Prostate gland (tissue), 2 donors: ENCODE results near the gene CREG2.

Experiments
- POLR2A ChIP-seq: fragments of 450-650 bp; IDR thresholded peaks from one replicate; pipeline ENCODE4 v1.6.1; 2016; ENCODE audit warnings: antibody characterized with exemption, mild to moderate bottlenecking
- POLR2AphosphoS5 ChIP-seq: sonication (generic); formaldehyde crosslinking; IDR thresholded peaks from one replicate; pipeline ENCODE4 v1.6.1; 2017; ENCODE audit warnings: antibody characterized with exemption
- TF ChIP-seq, protein P1 (sequence below), 4 experiments: fragments of 200-600 bp in 2 of 4; fragments of 450-650 bp in 2 of 4; sonication (generic) in 2 of 4; IDR thresholded peaks; 1 replicate in 3 of 4; 2 replicates in 1 of 4; pipeline ENCODE4 v1.5.1; 2016 to 2019; ENCODE audit warnings: antibody characterized with exemption in 4 of 4, mild to moderate bottlenecking in 2 of 4, moderate library complexity in 2 of 4

DNA sequence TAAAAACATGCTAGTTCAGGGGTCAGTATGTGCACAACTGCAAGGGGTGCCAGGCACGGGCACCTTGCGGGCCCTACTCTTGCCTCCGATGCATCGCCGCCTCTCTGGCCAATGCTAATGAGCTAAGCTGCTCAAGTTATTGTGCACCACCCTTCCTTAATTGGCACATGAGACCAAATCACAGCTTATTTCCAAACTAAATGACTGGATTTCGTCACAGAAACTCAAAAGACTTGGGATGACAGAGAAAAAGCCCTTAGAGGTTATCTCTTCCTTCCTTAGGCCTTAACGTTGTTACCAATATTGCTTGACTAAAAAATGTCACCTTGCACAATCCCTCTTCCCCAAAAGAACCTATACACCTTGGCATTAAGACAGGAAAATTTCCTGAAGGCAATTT lies 86.5 kb downstream of the CREG2 start:
- TF ChIP-seq POLR2A (no peak), POLR2AphosphoS5 (no peak)
- TF ChIP-seq, protein P1, sequence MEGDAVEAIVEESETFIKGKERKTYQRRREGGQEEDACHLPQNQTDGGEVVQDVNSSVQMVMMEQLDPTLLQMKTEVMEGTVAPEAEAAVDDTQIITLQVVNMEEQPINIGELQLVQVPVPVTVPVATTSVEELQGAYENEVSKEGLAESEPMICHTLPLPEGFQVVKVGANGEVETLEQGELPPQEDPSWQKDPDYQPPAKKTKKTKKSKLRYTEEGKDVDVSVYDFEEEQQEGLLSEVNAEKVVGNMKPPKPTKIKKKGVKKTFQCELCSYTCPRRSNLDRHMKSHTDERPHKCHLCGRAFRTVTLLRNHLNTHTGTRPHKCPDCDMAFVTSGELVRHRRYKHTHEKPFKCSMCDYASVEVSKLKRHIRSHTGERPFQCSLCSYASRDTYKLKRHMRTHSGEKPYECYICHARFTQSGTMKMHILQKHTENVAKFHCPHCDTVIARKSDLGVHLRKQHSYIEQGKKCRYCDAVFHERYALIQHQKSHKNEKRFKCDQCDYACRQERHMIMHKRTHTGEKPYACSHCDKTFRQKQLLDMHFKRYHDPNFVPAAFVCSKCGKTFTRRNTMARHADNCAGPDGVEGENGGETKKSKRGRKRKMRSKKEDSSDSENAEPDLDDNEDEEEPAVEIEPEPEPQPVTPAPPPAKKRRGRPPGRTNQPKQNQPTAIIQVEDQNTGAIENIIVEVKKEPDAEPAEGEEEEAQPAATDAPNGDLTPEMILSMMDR (IDR thresholded peaks at IDR 0.05) = no peak
